Fibroblast of skin of scalp (primary cell): ENCODE measurements around the gene PAK6. TPM values are rescaled to one million over a fixed set of nuclear protein-coding genes. Genes with fewer than 3 reads are reported as not detected.

ENCODE experiments used
- DNase-seq: peaks from one replicate; pipeline ENCODE4 v3.0.0-alpha.2; 2013
- polyA plus RNA-seq, 2 experiments: library from polyadenylated mRNA; unstranded; fragments of 120-200 nt; gene quantifications; one replicate each; pipeline ENCODE4 v1.2.1, GENCODE V29; 2013; ENCODE audit not compliant: insufficient read length in 2 of 2

The PAK6 gene
- polyA plus RNA-seq (2013, experiment 1 of 2; ENCODE audit: insufficient read length), result not detected
- polyA plus RNA-seq (2013, experiment 2 of 2; ENCODE audit: insufficient read length), result 0.32 TPM

GRCh38 chr15:40238532-40239403 lies at the start of gene PAK6:
PAK6 (plus strand) TSS chr15:40239063; CDS start chr15:40264786, 25,723 bp downstream.
- peak; percentile 13 for DNase-seq

- DNase-seq, result peak; percentile 36
These were observed 48.3 kb upstream of the PAK6 start for GRCh38 chr15:40190591-40190990.

- DNase-seq, result peak; percentile 28
These were observed 45.9 kb upstream of the PAK6 start for GRCh38 chr15:40192942-40193341.

GRCh38 chr15:40197434-40197833 lies 41.4 kb upstream of the PAK6 start:
- no peak for DNase-seq

GRCh38 chr15:40198355-40199085 lies 40.3 kb upstream of the PAK6 start:
- no peak for DNase-seq

GRCh38 chr15:40204100-40204499 lies 34.8 kb upstream of the PAK6 start:
- DNase-seq, result no peak

- peak; percentile 73 for DNase-seq
These were observed 21.6 kb upstream of the PAK6 start for GRCh38 chr15:40217166-40217824.

- no peak for DNase-seq
These were observed 19.1 kb upstream of the PAK6 start for GRCh38 chr15:40219801-40220200.

GRCh38 chr15:40222131-40222530 lies 16.7 kb upstream of the PAK6 start:
- DNase-seq, result no peak

- DNase-seq, result no peak
These were observed 12.1 kb upstream of the PAK6 start for GRCh38 chr15:40226736-40227135.

GRCh38 chr15:40229316-40229715 lies 9.5 kb upstream of the PAK6 start:
- DNase-seq, result no peak

GRCh38 chr15:40229956-40230355 lies 8.9 kb upstream of the PAK6 start:
- no peak for DNase-seq

GRCh38 chr15:40232625-40233070 lies 6.2 kb upstream of the PAK6 start:
- peak; percentile 23 for DNase-seq

GRCh38 chr15:40233727-40234577 lies 4.9 kb upstream of the PAK6 start:
- no peak for DNase-seq

- DNase-seq, result no peak
These were observed 4.1 kb upstream of the PAK6 start for GRCh38 chr15:40234783-40235182.

- no peak for DNase-seq
These were observed 3.5 kb upstream of the PAK6 start for GRCh38 chr15:40235201-40235885.

GRCh38 chr15:40239404-40239692 lies 485 bp downstream of the PAK6 start:
- no peak for DNase-seq

- DNase-seq, result no peak
These were observed 1.1 kb downstream of the PAK6 start for GRCh38 chr15:40239693-40240618.

GRCh38 chr15:40240619-40241221 lies 1.9 kb downstream of the PAK6 start:
- no peak for DNase-seq
